ENCODE results near the gene ITGAD. TPM values are rescaled to one million over a fixed set of nuclear protein-coding genes. Genes with fewer than 3 reads are reported as not detected.

ITGAD gene
- total RNA-seq, 1 experiment from 2014 or later, result not detected

DNA sequence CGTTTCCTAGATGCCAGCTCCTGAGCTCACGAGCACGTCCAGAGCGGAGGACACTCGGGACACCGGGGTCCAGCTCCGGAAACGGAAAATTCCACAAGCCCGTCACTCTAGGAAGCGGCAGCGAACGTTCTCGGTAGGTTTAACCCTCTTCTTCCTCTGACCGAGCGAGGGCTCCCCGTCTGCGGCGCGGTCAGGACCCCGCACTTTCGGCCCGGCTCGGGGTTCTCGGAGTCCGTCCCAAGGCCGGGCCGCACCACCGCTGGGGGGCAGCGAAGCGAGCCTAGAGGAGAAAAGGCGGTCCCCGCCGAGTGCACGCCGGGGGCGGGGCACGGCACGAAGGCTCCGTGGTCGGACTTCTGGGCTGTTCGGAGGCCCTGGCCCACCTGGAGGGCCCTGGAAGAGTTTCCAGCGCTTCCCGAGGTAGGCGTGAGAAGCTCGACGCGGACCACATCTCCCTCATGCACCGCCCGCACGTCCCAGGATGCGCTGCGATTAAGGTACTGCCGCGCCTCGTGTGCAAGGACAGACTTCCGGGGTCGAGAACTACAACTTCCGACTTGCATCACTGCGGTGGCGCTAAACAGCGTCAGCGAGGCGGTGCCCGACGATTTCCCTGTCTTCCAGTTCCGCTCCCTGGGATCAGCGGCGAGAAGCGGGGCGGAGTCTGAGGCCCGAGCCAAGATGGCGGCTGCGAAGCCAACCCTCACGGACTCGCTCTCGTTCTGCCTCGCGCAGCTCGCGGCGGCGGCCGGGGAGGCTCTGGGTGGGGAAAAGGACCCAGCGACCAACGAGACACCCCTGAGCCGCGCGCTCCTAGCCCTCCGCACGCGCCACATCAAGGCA lies 65.9 kb downstream of the ITGAD start, which contains the start of gene ARMC5:
TSS of gene ARMC5 (plus strand) at position 658 of the 843 bp plus-strand sequence. CDS start at position 682, 24 bp downstream.
- Histone ChIP-seq H3K23ac (ENCODE audit: insufficient read length, low read depth, low read length) (no peak within 1 kb of the TSS), H2BK15ac (ENCODE audit: low read depth, low read length) (no peak within 1 kb of the TSS), H3K4me1 (ENCODE audit: insufficient read depth, low read length) (peaks cover 2% of the 10 kb centered on the region; the same call in 1 of the 2 replicates), H4K5ac (ENCODE audit: insufficient read length, low read depth, low read length) (no peak within 1 kb of the TSS), H3K27ac (ENCODE audit: insufficient read length, low read depth, low read length) (peak within 1 kb of the TSS; percentile 42), H2BK20ac (ENCODE audit: low read depth, low read length, poor library complexity, severe bottlenecking) (no peak within 1 kb of the TSS), H3K14ac (ENCODE audit: insufficient read depth, low read length) (peak within 1 kb of the TSS; percentile 99), H3K4me2 (ENCODE audit: insufficient read depth, insufficient read length, low read length) (peak within 1 kb of the TSS; percentile 88), H3K56ac (ENCODE audit: insufficient read length, low read depth, low read length) (no peak within 1 kb of the TSS), H3K9ac (ENCODE audit: extremely low read depth, insufficient read length, low read length) (peak within 1 kb of the TSS; percentile 90), H2AFZ (ENCODE audit: low read length) (no peak within 1 kb of the TSS), H3K4ac (ENCODE audit: low read depth, low read length) (no peak within 1 kb of the TSS), H3K9me3 (ENCODE audit: control insufficient read depth, low read depth, low read length) (no peaks in the 10 kb centered on the region), H2BK120ac (ENCODE audit: low read depth, low read length, poor library complexity, severe bottlenecking) (no peak within 1 kb of the TSS), H4K8ac (replicated peaks; ENCODE audit: insufficient read length, low read depth, low read length) (no peak within 1 kb of the TSS), H3K79me1 (ENCODE audit: insufficient read depth, low read depth, low read length, poor library complexity, severe bottlenecking) (peaks cover 4% of the 10 kb centered on the region), H3K23me2 (ENCODE audit: insufficient read length, low read depth, low read length, poor library complexity, severe bottlenecking) (peaks cover 8% of the 10 kb centered on the region), H4K20me1 (ENCODE audit: control insufficient read depth, insufficient read depth, insufficient read length) (no peaks in the 10 kb centered on the region), H3K27me3 (ENCODE audit: insufficient read depth, low read length) (no peaks in the 10 kb centered on the region), H4K91ac (ENCODE audit: insufficient read length, low read depth, low read length) (no peak within 1 kb of the TSS), H2AK5ac (ENCODE audit: insufficient read length, low read length) (no peak within 1 kb of the TSS), H3K79me2 (ENCODE audit: insufficient read depth, low read length) (no peaks in the 10 kb centered on the region; the same call in 1 of the 2 replicates), H3T11ph (ENCODE audit: low read length) (no peak within 1 kb of the TSS), H2BK12ac (ENCODE audit: insufficient read length, low read depth, low read length) (no peak within 1 kb of the TSS), H2BK5ac (ENCODE audit: insufficient read length, low read length) (no peak within 1 kb of the TSS), H3K18ac (ENCODE audit: insufficient read length, low read depth, low read length) (peak within 1 kb of the TSS; percentile 95)
- no peaks in the 10 kb centered on the region for H3K27me3 Mint-ChIP-seq (ENCODE audit: low read depth)
- peak within 1 kb of the TSS; percentile 97 to 98 (median 98) for H3K27ac Mint-ChIP-seq
- DNase-seq, result peak; percentile 98
- H3K9me3 Mint-ChIP-seq, result peaks cover 0 to 2% of the 10 kb centered on the region in 2 experiments; a peak in 1 of 5 replicates
- peak; percentile 61 for TF ChIP-seq CTCF (conservative IDR thresholded peaks at IDR 0.05)
- no CpG with 5 or more reads among the region's 91 CpGs for WGBS (ENCODE audit: extremely low coverage, insufficient read length, low lambda C conversion rate)
- H3K36me3 Mint-ChIP-seq (ENCODE audit: insufficient read depth in 1 of 3, low read depth in 3 of 3), result peaks cover 2 to 20% (median 14%) of the 10 kb centered on the region in 3 experiments; a peak in 6 of 7 replicates
- H3K4me1 Mint-ChIP-seq, result peaks cover 20 to 28% of the 10 kb centered on the region in 2 experiments
- peak within 1 kb of the TSS; percentile 82 to 92 for H3K4me3 Mint-ChIP-seq

All from H9 (cell line).